Measurements from ENCODE around the gene TOMM20.
A peak's percentile ranks its signal among the peaks of the same experiment; 100 is the strongest.
"Not testable (repeated sequence)": the region's sequence is repeated elsewhere in the genome, so short reads cannot be mapped to it uniquely, and the experiment has no call there.

TOMM20 gene

GRCh38 chr1:235087906-235088305 is 40.7 kb downstream of the TOMM20 start:
- Histone ChIP-seq H3K36me3 (ENCODE audit: low read length) (no peaks in the 10 kb centered on the region), H4K20me1 (ENCODE audit: low read depth, low read length) (no peaks in the 10 kb centered on the region), H3K4me2 (ENCODE audit: low read depth, low read length, poor library complexity, severe bottlenecking) (no peak overlapping the region), H3K9me2 (replicated peaks; ENCODE audit: insufficient read depth, low read length) (no peaks in the 10 kb centered on the region), H3K9me3 (ENCODE audit: insufficient read depth, low read length) (no peaks in the 10 kb centered on the region), H3K27ac (ENCODE audit: low read depth, low read length) (no peak overlapping the region), H3K79me2 (ENCODE audit: insufficient read depth, low read length) (no peaks in the 10 kb centered on the region), H3K4me3 (ENCODE audit: insufficient read depth, low read length, poor library complexity, severe bottlenecking) (no peak overlapping the region), H2AFZ (ENCODE audit: low read depth, low read length, severe bottlenecking) (no peak overlapping the region), H3K9ac (ENCODE audit: low read length) (no peak overlapping the region), H3K27me3 (ENCODE audit: low read length) (no peaks in the 10 kb centered on the region), H3F3A (ENCODE audit: insufficient read depth) (no peaks in the 10 kb centered on the region)
- TF ChIP-seq CTCF (IDR thresholded peaks at IDR 0.05; ENCODE audit: insufficient read depth, low read length, poor library complexity, severe bottlenecking), result no peak
- TF ChIP-seq EZH2phosphoT487 (conservative IDR thresholded peaks at IDR 0.05; ENCODE audit: low read length), result no peak

- not testable (repeated sequence) for H2AFZ ChIP-seq (ENCODE audit: low read depth, low read length, severe bottlenecking); H4K20me1 ChIP-seq (ENCODE audit: low read depth, low read length); H3K4me2 ChIP-seq (ENCODE audit: low read depth, low read length, poor library complexity, severe bottlenecking); H3K9me2 ChIP-seq (replicated peaks; ENCODE audit: insufficient read depth, low read length); H3K27me3 ChIP-seq (ENCODE audit: low read length); H3F3A ChIP-seq (ENCODE audit: insufficient read depth); H3K4me3 ChIP-seq (ENCODE audit: insufficient read depth, low read length, poor library complexity, severe bottlenecking); H3K36me3 ChIP-seq (ENCODE audit: low read length); H3K9me3 ChIP-seq (ENCODE audit: insufficient read depth, low read length); H3K27ac ChIP-seq (ENCODE audit: low read depth, low read length); H3K79me2 ChIP-seq (ENCODE audit: insufficient read depth, low read length); H3K9ac ChIP-seq (ENCODE audit: low read length)
These were observed 43.1 kb downstream of the TOMM20 start for GRCh38 chr1:235085411-235086117.

GRCh38 chr1:235080788-235081187 is 47.8 kb downstream of the TOMM20 start:
- not testable (repeated sequence) for H3K9me2 ChIP-seq (replicated peaks; ENCODE audit: insufficient read depth, low read length); H3K9ac ChIP-seq (ENCODE audit: low read length); H2AFZ ChIP-seq (ENCODE audit: low read depth, low read length, severe bottlenecking); H3K4me2 ChIP-seq (ENCODE audit: low read depth, low read length, poor library complexity, severe bottlenecking); H3K79me2 ChIP-seq (ENCODE audit: insufficient read depth, low read length); H3K27me3 ChIP-seq (ENCODE audit: low read length); H3K27ac ChIP-seq (ENCODE audit: low read depth, low read length); H4K20me1 ChIP-seq (ENCODE audit: low read depth, low read length); H3K36me3 ChIP-seq (ENCODE audit: low read length); H3K9me3 ChIP-seq (ENCODE audit: insufficient read depth, low read length); H3K4me3 ChIP-seq (ENCODE audit: insufficient read depth, low read length, poor library complexity, severe bottlenecking)
- H3F3A ChIP-seq (ENCODE audit: insufficient read depth), result peaks cover 30% of the 10 kb centered on the region

GRCh38 chr1:235080297-235080657 is 48.4 kb downstream of the TOMM20 start:
- not testable (repeated sequence) for H4K20me1 ChIP-seq (ENCODE audit: low read depth, low read length); H2AFZ ChIP-seq (ENCODE audit: low read depth, low read length, severe bottlenecking); H3K4me3 ChIP-seq (ENCODE audit: insufficient read depth, low read length, poor library complexity, severe bottlenecking); H3K9me2 ChIP-seq (replicated peaks; ENCODE audit: insufficient read depth, low read length); H3K9ac ChIP-seq (ENCODE audit: low read length); H3K9me3 ChIP-seq (ENCODE audit: insufficient read depth, low read length); H3K79me2 ChIP-seq (ENCODE audit: insufficient read depth, low read length); H3K27me3 ChIP-seq (ENCODE audit: low read length); H3K36me3 ChIP-seq (ENCODE audit: low read length); H3K4me2 ChIP-seq (ENCODE audit: low read depth, low read length, poor library complexity, severe bottlenecking)
- Histone ChIP-seq H3F3A (ENCODE audit: insufficient read depth) (peaks cover 35% of the 10 kb centered on the region), H3K27ac (ENCODE audit: low read depth, low read length) (peak overlapping the region; percentile 3; the same call in 1 of the 2 replicates)
